LNCaP clone FGC (cell line): ENCODE results near the gene ZNF674.

Experiments used
- DNase-seq: peaks from one replicate; pipeline ENCODE4 v3.0.0-alpha.2; 2011; ENCODE audit warnings: low read depth
- H3K4me3 ChIP-seq: 2 replicates; pipeline ENCODE4 v1.5.1; 2011; ENCODE audit warnings: mild to moderate bottlenecking, low read depth, low read length, control low read depth
- TF ChIP-seq, protein P1 (sequence below): IDR thresholded peaks from 2 replicates; pipeline ENCODE4 v1.5.1; 2012; ENCODE audit warnings: mild to moderate bottlenecking; ENCODE audit not compliant: control insufficient read depth, insufficient read depth; ENCODE audit errors: extremely low read depth

ZNF674 gene

DNA sequence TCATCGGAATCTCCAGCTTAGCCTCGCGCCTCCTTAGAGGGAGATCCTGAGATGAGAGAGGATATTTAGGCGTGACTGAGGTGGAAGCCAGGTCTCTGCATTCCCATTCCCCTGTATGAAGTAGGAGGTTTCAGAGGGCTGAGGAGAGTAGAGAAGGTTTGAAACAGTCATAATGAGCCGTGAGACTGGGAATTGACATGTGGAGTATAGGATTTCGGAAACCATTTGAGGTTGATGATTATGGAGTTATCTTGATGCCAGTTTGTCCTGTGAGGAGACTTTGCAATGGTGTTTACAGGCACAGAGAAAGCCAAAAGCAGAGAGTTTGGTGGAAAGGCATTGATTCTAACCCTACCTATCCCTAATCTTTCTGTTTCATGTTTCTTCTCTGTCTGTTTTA, 30.4 kb upstream of the ZNF674 start:
- no peak overlapping the region for H3K4me3 ChIP-seq
- DNase-seq = no peak
- TF ChIP-seq, protein P1, sequence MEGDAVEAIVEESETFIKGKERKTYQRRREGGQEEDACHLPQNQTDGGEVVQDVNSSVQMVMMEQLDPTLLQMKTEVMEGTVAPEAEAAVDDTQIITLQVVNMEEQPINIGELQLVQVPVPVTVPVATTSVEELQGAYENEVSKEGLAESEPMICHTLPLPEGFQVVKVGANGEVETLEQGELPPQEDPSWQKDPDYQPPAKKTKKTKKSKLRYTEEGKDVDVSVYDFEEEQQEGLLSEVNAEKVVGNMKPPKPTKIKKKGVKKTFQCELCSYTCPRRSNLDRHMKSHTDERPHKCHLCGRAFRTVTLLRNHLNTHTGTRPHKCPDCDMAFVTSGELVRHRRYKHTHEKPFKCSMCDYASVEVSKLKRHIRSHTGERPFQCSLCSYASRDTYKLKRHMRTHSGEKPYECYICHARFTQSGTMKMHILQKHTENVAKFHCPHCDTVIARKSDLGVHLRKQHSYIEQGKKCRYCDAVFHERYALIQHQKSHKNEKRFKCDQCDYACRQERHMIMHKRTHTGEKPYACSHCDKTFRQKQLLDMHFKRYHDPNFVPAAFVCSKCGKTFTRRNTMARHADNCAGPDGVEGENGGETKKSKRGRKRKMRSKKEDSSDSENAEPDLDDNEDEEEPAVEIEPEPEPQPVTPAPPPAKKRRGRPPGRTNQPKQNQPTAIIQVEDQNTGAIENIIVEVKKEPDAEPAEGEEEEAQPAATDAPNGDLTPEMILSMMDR = no peak

DNA sequence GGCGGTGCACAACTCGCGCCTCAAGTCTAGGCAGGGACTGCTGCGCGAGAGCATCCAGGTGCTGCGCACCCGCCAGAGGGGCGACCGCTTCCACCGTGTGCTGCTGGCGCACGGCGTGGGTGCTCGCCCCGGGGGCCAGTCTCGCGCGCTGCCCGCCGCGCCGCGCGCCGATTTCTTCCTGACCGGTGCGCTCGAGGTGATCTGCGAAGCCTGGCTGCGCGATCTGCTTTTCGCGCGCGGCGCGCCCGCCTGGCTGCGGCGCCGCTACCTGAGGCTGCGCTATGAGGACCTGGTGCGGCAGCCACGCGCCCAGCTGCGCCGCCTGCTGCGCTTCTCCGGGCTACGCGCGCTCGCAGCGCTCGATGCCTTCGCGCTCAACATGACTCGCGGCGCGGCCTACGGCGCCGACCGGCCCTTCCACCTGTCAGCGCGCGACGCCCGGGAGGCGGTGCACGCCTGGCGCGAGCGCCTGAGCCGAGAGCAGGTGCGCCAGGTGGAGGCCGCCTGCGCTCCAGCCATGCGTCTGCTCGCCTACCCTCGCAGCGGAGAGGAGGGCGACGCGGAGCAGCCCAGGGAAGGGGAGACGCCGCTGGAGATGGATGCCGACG, 29.7 kb upstream of the ZNF674 start:
- H3K4me3 ChIP-seq = no peak overlapping the region
- DNase-seq = no peak

DNA sequence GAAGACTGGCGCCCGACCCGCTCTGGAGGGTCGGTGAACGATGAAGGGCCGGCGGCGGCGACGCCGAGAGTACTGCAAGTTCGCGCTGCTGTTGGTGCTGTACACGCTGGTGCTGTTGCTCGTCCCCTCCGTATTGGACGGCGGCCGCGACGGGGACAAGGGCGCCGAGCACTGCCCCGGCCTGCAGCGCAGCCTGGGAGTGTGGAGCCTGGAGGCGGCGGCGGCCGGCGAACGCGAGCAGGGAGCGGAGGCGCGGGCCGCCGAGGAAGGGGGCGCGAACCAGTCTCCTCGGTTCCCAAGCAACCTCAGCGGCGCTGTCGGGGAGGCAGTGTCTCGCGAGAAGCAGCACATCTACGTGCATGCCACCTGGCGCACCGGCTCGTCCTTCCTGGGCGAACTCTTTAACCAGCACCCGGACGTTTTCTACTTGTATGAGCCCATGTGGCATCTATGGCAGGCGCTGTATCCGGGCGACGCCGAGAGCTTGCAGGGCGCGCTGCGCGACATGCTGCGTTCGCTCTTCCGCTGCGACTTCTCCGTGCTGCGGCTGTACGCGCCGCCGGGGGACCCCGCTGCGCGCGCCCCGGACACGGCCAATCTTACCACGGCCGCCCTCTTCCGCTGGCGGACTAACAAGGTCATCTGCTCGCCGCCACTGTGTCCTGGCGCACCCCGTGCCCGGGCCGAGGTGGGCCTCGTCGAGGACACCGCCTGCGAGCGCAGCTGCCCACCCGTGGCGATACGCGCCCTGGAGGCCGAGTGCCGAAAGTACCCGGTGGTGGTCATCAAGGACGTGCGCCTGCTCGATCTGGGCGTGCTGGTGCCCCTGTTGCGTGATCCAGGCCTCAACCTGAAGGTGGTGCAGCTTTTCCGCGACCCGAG, 28.9 kb upstream of the ZNF674 start:
- H3K4me3 ChIP-seq = no peak overlapping the region
- TF ChIP-seq, protein P1 = no peak
- DNase-seq = no peak

More for the DNA sequence above, 29.7 kb upstream of the ZNF674 start:
- TF ChIP-seq, protein P1 = no peak

DNA sequence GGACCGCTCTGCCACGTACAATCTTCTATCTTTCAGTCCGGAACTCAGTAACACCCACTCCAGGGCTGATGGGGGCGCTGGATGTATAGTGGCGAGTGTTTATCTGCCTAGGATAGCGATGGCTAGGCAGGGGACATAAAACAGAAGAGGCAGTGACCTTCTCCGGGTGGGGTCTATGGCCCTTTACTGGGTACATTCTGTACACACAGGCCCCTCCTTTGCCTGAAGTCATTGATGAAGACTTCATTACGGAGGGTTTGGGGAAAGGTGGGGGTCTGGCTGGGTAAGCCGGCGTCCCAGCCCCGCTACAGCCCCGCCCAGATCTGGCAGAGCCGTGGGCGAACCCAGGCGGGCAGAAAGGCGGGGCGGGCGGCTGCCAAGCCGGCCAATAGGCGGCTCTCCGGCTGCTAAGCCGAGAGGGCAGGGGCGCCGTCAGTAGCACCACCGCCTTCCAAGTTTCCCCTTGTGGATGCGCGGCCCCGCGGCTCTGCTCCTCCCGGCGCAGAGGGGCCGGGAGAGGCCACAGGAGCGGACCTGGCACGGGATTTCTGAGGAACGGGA, 28.2 kb upstream of the ZNF674 start, which contains the start of gene CHST7:
CHST7 (plus strand) TSS at position 435 of the 561 bp plus-strand sequence. CDS start 167 bp downstream, outside the sequence.
- TF ChIP-seq, protein P1 = no peak
- no peak for DNase-seq

DNA sequence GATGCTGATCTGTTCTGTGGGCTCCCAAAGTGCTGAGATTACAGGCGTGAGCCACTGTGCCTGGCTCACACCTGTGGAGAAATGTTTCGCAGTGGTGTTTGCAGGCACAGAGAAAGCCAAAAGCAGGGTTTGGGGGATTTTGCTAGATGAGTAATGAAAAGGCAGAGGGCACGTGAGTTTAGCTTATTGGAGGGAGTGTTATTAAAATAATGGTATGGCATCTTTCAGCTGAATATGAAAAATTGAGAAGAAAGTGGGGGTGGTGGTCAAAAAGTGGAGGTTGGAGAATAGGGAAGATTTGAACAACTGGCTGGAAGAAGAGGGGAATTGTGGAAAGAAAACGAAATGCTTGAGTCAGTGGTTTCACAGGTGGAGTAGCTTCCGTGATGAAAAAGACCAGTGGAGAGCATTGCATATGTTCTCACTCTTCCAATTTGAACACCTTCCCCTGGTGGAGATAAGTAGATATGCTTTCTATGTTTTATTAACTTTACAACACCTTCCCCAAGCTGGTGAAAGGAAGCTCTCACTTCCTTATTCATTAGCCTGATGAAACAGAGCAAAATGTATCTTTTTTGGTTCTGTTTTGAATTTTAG, 27.2 kb upstream of the ZNF674 start:
- no peak for DNase-seq
- no peak overlapping the region for H3K4me3 ChIP-seq
- TF ChIP-seq, protein P1 = no peak

More for the DNA sequence above, 28.2 kb upstream of the ZNF674 start, which contains the start of gene CHST7:
- H3K4me3 ChIP-seq = no peak within 1 kb of the TSS

DNA sequence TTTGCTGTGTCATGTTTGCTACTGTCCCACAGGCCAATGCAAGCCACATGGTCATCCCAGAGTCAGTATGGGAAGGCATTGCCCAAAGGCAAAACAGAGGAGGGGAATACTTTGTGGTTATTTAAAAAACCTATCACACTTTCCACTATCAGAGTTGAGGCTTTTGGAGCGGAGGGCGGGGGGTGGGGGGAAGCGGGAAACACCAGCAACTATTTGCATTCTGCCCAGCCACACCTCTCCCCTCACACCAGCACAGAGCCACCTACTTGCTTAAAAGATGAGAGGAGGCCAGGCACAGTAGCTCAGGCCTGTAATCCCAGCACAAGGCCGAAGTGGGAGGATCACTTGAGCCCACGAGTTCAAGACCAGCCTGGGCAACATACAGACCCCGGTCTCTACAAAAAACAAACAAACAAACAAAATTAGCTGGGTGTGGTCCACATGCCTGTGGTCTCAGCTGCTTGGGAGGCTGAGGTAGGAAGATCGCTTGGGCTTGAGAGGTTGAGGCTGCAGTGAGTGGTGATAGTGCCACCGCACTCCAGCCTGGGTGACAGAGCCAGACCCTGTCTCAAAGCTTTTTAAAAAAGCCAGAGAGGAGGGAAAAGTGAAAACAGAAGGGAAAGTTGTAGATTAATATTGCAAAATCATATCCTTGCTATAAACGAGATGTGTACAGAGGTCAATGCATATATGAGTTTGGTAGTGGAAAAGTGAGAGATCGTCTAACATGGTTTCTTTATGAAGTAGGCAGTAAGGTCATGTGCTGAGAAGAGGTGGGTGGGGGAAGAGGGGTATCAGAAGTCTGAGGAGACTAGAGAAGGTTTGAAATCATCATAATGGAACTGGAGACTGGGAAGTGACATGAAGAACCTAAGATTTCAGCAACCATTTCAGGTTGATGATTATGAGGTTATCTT, 26.5 kb upstream of the ZNF674 start:
- TF ChIP-seq, protein P1 = no peak
- H3K4me3 ChIP-seq = no peak overlapping the region
- no peak for DNase-seq
